DMS153 (cell line): ENCODE measurements around the gene NINJ1.

Experiments used
- DNase-seq: peaks from one replicate; lab custom pipeline; 2025; lab: John Stamatoyannopoulos, UW

The NINJ1 gene

GRCh38 chr9:93134015-93134739 lies at the start of gene NINJ1:
Gene NINJ1 (minus strand): TSS chr9:93134251. CDS start chr9:93134217, 34 bp downstream.
- DNase-seq: no peak

- no peak for DNase-seq
Measured at GRCh38 chr9:93183131-93183662, 49.1 kb upstream of the NINJ1 start.

GRCh38 chr9:93182572-93182971 lies 48.5 kb upstream of the NINJ1 start:
- DNase-seq: no peak

- DNase-seq: no peak
Measured at GRCh38 chr9:93181672-93182435, 47.8 kb upstream of the NINJ1 start.

GRCh38 chr9:93180938-93181337 lies 46.9 kb upstream of the NINJ1 start:
- no peak for DNase-seq

GRCh38 chr9:93178851-93179786 lies 45.1 kb upstream of the NINJ1 start:
- no peak for DNase-seq

- DNase-seq: no peak
Measured at GRCh38 chr9:93177676-93178075, 43.6 kb upstream of the NINJ1 start.

GRCh38 chr9:93174976-93175375 lies 40.9 kb upstream of the NINJ1 start:
- DNase-seq: no peak

GRCh38 chr9:93173365-93174051 lies 39.5 kb upstream of the NINJ1 start:
- no peak for DNase-seq

- no peak for DNase-seq
Measured at GRCh38 chr9:93172666-93173364, 38.8 kb upstream of the NINJ1 start.

GRCh38 chr9:93171261-93171990 lies 37.4 kb upstream of the NINJ1 start:
- DNase-seq: no peak

- DNase-seq: no peak
Measured at GRCh38 chr9:93170571-93170970, 36.5 kb upstream of the NINJ1 start.

GRCh38 chr9:93169444-93169843 lies 35.4 kb upstream of the NINJ1 start:
- no peak for DNase-seq

- no peak for DNase-seq
Measured at GRCh38 chr9:93168581-93168980, 34.5 kb upstream of the NINJ1 start.

GRCh38 chr9:93167838-93168237 lies 33.8 kb upstream of the NINJ1 start:
- no peak for DNase-seq

GRCh38 chr9:93167185-93167584 lies 33.1 kb upstream of the NINJ1 start:
- no peak for DNase-seq

- no peak for DNase-seq
Measured at GRCh38 chr9:93166699-93167098, 32.6 kb upstream of the NINJ1 start.

GRCh38 chr9:93164085-93164484 lies 30.0 kb upstream of the NINJ1 start:
- DNase-seq: no peak

GRCh38 chr9:93161786-93162562 lies 27.9 kb upstream of the NINJ1 start:
- no peak for DNase-seq
